Measurements from ENCODE around the gene ELMO3.

Gene ELMO3

DNA sequence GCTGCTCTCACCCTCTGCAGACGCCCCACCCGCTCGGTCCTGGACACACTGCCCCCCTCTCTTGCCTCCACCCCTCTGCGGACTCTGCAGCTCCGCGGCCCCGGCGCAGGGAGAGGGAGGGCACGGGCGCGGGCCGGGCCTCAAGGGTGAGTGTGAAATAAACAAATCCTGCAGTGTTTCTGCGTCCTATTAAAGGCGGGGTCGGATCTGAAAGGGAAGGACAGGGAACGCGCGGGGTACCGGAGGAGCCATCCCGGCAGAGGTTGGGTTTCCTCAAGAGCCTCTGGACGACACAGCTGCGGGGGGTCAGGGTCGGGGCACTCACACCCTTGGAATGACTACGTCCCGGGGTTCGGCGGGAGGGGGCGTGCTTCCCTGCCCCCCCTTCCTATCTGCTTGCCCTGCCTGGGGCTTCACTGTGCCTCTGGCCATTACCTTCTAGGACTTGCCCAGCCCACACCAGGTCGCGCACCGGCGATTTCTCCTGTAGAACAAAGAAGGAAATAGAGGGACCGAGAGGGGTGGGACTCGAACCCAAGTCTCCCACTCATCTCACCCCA is 34.9 kb upstream of the ELMO3 start:
- no peak for DNase-seq (ENCODE audit: low spot score)

DNA sequence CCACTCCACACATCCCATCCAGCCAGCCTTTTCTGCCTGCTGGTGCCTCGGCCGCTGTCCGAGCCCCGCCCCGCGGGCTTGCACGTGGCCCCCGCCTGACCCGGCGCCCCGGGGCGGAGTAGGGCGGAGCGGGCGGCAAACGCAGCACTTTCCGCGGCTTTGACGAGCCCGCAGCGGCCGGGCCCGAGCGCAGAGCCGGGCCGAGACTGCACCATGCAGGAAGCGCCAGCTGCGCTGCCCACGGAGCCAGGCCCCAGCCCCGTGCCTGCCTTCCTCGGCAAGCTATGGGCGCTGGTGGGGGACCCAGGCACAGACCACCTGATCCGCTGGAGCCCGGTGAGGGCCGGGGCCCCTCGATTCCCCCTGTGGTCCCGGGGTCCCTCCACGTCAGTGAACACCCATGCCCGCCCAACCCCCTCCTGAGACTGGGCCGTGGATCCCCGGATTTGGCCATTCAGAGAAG is 34.3 kb upstream of the ELMO3 start, which contains the start of gene HSF4:
Gene HSF4, plus strand, starts transcription at position 147 of the 463 bp plus-strand sequence. Its CDS starts 67 bp downstream, at position 214.
- DNase-seq (ENCODE audit: low spot score) = peak; percentile 42

DNA sequence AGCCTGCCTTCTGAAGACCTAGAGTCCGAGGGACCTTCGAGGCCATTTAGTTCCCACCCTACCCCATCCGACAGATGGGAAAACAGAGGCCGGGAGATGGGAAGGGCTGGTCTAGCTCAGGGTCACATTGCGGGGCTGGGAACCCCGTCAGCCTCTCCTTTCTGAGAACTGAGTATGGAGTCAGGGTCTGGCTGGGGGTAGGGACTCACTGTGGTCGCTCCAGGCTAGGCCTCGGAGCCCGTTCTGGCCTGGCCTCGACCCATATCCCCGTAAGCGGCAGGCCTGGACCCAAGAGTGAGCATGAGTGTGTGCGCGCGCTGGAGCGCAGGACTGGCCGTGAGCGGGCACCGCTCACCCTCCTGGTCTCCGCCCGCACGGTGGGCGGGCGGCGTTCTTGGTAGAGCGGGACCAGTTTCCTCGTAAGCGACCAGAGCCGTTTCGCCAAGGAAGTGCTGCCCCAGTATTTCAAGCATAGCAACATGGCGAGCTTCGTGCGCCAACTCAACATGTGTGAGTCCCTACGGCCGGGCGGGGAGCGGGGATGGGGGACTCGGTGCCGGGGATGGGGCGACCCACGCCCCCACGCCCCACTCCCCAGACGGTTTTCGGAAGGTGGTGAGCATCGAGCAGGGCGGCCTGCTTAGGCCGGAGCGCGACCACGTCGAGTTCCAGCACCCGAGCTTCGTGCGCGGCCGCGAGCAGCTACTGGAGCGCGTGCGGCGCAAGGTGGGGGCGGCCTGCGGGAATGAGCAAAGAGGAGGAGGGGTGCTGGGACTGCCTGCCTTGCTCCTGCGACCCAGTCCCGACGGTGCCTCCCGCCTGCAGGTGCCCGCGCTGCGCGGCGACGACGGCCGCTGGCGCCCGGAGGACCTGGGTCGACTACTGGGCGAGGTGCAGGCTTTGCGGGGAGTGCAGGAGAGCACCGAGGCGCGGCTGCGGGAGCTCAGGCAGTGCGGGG is 33.5 kb upstream of the ELMO3 start:
- no peak for DNase-seq (ENCODE audit: low spot score)

DNA sequence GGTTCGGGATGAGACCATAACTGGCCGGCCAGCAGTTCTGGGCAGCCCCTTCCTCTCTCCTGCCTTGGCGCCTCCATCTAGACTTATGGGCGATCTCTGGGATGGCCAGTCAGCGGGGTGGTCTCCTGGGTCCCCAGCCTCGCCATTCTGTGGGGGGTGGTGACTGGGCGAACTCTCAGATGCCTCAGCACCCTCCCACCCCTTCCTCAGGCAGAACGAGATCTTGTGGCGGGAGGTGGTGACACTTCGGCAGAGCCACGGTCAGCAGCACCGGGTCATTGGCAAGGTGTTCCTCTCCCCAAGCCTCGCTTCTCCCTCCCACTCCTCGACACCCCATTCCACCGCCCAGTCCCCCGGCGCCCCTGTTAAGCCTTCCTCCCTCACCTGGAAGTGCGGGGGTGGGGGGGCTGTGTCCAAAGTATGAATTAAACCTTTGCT is 32.8 kb upstream of the ELMO3 start:
- DNase-seq (ENCODE audit: low spot score) = no peak

DNA sequence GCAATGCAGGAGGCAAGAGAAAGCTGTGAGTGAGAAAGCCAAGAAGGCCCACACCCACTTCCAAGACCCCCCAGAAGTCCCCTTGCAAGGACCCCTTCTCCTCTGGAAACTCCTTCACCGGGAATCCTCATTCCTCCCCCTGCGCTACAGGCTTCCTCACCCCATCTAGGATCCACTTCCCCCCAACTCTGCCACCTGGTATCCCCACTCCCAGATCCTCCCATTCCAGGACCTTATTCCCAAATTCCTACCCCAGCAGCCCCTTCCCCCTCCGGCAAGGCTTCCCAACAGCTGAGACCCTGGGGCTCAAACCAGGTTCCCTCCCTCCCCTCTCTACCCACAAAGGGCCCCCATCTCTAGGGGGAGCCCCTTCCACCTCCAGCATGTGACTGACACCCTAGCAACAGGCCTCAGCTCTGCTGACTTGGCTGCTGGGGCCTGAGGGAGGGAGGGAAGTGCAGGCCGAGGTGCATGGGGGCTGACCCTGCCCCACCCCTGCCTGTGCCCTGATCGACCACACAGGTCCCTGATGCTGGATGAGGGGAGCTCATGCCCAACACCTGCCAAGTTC is 32.2 kb upstream of the ELMO3 start:
- no peak for DNase-seq (ENCODE audit: low spot score)

DNA sequence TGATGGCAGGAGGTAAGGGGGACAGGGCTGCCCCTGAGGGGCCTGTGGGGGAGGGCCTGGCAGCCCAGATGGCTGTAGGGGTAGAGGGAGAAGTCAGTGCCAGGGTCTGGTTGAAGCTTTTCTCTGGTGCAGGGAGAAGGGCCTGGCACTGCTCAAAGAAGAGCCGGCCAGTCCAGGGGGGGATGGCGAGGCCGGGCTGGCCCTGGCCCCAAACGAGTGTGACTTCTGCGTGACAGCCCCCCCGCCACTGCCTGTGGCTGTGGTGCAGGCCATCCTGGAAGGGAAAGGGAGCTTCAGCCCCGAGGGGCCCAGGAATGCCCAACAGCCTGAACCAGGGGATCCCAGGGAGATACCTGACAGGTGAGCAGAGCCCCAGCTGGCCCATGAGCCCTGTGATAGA is 31.3 kb upstream of the ELMO3 start:
- no peak for DNase-seq (ENCODE audit: low spot score)

DNA sequence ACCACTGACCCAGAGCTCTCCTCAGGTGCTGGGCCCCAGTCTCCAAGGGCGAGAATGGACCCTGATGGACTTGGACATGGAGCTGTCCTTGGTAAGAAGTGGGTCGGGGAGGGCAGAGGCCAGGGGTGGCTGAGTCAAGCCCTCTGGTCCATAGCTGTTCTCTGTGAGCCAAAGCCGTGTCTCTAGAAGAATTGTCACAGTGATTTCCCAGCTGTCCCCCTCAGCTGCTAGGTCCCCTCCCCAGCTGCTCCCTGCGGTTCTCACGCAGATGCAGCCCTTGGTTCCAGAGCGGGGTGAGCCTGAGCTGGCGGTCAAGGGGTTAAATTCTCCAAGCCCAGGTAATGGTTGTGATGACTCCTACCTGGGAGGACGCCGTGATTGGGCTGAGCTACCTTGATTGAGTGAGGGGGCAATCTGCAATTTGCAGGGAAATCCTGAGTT is 29.9 kb upstream of the ELMO3 start:
- DNase-seq (ENCODE audit: low spot score) = no peak

DNA sequence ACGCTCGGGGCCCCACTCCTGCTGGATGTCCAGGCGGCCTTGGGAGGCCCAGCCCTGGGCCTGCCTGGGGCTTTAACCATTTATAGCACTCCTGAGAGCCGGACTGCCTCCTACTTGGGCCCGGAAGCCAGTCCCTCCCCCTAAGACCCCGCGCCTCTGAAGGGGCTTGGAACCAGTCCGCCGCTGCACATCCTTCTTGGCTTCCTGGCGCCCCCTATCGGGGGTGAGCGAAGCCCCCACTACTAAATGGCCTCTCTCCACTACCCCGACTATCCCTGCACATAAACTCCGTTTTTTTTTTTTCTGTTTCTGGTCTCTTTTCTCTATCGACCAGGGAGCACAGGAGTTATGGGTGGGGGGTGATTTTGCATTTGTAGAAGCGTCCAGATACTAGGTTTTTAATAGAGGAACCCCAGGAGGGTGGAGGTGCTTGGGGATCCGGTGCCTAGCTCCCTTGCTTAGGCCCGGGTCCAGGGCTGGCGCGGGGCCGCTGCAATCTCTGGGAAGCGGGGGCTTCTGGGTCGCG is 29.2 kb upstream of the ELMO3 start:
- peak; percentile 22 for DNase-seq (ENCODE audit: low spot score)

DNA sequence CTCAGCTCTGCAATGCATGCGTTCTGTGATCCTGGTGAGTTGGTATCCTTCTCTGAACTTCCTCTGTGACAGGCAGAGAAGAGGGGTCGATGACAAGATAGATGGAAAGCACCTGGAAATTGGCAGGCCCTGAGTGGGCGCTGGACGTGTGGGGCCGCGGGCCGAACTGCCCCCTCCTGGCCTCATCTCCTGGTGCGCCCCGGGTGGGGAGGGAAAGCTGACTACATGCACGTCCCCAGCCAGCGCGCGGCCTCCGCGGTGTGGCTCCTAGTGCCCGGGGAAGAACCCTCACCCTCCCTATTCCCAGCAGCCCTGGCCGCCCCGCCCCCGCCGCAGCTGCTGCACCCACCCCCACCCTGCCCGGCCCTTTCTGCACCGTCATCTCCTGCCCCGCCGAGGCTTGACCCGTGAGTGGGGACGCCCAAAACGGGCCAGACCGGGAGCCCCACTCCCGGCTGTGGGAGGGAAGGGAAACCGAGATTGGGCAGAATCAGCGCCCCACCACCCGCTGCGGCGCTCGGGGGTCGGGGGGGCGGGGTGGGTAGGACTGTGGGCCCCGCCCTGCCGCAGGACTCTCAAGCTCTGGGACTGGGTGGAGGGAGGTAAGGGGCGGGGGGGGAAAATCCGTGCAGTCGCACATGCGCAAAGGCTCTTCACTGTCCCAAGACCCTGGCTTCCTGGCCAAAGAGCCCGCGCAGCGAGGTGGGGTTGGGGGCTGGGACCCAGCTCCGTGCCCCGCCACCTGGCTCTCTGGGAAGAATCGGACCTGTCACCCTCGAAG is 28.6 kb upstream of the ELMO3 start, which contains the start of gene NOL3:
Gene NOL3, plus strand, starts transcription at position 371 of the 781 bp plus-strand sequence.
- peak; percentile 87 for DNase-seq (ENCODE audit: low spot score)

DNA sequence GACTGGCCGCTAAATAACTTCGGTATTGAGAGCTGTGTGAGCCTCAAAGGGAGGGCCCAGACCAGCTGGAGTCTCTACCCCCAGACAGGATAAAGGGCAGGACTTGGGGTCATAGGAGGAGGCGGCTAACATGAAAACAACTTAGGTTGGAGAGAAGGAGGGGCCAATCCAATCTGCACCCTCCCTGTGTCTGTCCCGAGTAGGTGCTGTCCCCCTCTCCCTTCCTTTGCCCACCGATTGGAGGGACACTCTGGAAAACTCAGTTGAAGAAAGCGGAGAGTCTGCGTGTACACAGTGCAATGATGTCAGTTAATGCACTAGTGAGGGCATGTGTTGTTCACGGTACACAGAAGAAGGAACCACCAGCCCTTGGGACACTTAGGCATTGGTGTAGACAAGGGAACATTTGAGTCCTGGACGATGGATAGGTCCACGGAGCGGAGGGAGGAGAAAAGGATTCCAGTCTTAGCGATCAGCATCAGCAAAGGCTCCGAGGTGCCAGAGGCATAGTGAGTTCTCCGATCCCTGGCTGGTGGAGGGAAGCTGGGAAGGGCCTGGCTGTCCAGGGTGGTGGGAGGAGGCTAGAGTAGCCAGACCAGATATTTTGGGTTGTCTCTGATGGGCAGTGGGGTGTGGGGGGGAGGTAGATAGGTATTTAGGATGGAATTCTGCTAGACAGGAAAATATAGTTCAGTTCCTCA is 27.8 kb upstream of the ELMO3 start:
- no peak for DNase-seq (ENCODE audit: low spot score)

DNA sequence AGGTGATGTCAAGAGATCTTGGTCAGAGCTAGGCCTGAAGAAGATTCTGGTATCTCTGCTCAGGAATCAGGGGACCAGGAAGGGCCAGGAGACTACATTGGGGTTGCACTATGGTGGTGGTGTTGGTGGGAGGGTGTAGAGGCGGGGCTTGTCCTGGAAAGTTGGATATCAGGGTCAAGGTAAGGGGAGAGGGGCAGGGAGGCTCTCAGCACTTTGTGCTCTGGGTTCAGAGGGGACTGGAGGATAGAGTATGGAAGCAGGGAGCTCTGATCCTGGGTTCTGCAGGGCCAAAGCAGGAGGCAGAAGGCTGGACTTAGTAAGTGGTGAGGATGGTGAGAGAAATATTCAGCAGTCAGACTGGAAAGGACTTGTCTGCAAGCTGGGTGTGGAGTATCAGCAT is 25.6 kb upstream of the ELMO3 start:
- no peak for DNase-seq (ENCODE audit: low spot score)

DNA sequence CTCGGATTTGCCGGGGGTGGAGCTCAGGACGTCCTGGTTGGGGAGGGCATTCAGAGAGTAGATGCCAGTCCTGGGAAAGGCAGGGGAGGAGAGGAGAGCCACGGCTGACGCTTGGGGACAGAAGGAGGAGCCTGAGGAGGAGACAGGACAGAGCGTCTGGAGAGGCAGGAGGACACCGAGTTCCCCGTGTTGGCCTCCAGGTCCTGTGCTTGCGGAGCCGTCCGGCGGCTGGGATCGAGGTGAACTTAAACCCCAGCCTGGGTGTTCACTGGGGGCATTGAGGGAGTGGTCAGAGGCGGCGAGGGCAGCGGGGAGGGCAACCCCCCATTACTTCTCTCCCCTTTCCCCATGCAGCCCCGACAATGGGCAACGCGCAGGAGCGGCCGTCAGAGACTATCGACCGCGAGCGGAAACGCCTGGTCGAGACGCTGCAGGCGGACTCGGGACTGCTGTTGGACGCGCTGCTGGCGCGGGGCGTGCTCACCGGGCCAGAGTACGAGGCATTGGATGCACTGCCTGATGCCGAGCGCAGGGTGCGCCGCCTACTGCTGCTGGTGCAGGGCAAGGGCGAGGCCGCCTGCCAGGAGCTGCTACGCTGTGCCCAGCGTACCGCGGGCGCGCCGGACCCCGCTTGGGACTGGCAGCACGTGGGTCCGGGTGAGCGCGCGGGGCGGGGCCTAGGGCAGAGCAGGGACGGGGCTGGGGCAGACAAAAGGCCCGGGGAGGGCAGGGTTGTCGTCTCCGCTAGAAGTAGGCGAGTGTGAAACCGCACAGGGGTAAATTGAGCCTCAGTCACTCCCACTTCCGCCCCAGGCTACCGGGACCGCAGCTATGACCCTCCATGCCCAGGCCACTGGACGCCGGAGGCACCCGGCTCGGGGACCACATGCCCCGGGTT is 24.9 kb upstream of the ELMO3 start:
- peak; percentile 94 for DNase-seq (ENCODE audit: low spot score)

DNA sequence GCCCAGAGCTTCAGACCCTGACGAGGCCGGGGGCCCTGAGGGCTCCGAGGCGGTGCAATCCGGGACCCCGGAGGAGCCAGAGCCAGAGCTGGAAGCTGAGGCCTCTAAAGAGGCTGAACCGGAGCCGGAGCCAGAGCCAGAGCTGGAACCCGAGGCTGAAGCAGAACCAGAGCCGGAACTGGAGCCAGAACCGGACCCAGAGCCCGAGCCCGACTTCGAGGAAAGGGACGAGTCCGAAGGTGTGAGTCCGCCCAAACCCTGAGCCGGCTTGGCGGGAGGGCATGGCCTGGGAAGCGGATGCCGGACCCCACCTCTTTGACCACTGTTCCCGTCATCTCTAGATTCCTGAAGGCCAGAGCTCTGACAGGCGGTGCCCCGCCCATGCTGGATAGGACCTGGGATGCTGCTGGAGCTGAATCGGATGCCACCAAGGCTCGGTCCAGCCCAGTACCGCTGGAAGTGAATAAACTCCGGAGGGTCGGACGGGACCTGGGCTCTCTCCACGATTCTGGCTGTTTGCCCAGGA is 24.2 kb upstream of the ELMO3 start:
- no peak for DNase-seq (ENCODE audit: low spot score)

DNA sequence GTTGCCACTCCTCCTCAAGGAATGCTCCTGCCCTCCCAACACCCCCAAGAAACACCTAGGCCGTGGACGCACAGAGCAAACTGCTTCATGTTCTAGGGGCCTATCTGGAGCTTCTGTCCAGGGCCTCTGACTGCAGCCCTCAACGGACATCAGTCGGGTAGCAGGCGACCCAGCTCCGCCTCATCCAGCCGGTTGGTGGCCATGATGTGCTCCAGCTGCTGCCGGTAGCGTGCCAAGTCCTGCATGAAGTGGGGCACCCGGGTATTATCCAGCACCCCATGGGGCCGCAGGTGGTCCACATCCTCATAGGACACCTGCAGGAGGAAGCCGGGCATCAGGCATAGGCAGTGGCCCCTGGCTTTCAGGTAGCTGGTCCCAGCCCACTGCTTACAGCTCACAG is 22.3 kb upstream of the ELMO3 start:
- no peak for DNase-seq (ENCODE audit: low spot score)

DNA sequence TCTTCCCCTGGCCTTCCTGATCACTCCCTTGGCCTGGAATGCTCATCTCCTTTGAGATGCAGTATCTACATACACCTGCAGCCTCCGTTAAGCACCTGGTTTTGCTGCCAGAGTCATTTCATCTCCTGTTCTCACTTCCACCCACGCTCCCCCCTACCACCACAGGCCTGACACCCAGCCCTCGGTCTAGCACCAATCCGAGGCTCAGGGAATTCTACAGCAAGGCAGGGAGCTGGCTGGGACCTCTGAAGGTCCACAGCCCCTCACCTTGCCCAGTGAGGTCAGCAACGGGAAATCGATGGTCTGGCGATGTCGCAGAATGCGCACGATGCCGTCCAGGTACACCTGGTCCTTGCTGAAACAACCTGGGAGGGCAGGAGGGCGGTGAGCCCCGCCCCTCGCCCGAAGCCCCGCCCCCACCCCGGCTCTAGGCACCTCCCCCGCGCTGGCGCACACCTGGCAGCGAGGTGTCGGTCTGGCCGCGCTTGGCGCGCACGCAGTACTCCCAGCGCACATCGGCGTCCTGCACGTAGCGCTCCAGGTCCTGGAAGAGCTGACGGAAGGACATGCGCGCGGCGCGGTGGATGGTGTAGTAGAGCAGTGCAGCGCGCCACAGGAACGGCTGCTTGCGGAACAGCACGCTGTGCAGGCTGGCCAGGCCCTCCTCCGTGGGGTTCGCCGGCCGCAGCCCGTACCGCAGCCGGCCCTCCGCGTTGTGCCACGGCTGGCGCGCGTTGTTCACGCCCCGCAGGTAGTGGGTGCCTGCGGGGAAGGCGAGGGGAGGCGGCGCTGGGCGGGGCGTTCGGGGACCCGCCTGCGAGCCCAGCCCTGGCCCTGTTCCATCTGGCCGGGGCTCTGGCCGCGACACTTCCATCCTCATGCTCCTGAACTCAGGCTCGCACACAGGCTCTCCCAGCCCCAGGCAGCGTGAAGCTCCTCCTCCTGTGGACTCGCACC is 20.9 kb upstream of the ELMO3 start:
- DNase-seq (ENCODE audit: low spot score) = peak; percentile 91

DNA sequence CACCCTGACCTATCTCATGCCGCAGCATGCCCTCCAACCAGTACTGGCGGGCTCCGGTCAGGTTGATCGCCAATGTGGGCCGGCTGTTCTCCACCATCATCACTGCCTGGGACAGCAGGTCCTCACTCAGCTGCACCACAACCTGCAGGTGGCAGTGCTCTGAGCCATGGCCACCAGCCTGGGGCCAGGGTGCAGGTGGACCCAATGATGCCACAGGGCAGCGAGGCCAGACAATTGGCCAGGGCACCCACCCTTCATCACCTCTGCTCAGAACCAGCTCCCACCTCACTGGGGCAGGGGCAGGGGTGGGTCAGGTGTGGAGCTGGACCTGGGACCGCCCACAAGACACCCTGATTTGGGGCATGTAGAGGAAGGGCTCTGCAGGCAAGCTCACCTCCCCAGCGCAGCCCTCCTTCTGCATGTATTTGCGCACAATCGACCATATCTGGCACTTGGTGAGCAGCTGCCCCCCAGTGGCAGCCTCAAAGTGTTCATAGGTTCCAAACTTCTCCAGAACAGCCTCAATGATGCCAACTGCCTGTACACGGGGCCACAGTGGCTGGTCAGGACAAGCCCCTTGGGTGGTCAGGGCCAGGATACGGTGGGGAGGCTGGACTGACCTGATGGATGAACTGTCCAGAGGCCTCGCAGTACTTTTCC is 19.4 kb upstream of the ELMO3 start:
- DNase-seq (ENCODE audit: low spot score) = no peak

DNA sequence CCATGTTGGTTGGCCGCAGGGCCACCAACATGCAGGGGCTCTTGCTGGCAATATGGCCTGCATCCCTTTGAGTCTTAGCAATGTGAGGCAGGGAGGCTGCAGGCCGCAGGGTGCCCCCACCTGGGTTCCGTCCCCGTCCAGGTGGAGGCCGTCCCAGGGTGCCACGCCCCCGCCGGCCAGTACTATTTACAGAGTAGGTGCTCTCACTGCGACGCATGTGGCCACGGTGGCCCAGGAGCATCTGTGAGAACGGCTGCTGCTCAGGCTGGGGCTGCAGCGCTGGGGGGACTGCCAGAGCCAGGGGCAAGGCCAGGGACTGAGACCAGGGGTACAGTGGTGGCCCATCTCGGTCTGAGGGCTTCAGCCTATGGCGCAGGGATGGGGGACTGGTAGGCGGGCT is 18.8 kb upstream of the ELMO3 start:
- DNase-seq (ENCODE audit: low spot score) = no peak

DNA sequence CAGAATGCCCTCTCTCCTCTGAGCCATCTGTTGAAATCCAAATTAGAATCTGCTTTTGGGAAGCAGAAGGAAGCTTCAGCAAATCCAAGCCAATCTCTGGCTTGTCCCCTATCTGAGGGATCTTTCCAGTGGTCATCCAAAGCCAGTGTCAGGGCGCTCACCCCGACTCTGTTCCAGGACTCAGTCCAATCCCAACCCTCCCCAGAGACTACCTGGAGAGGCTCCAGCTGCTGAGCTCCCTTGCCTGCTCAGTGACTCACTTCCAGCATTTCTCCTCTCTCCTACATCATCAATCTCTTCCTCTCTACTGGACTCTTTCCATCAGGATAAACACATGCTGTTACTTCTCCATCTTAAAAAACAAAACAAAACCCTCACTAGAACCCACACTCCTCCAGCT is 17.6 kb upstream of the ELMO3 start:
- DNase-seq (ENCODE audit: low spot score) = peak; percentile 52

All from kidney tubule cell (primary cell).